Stimulated activated naive B cell treated with anti-CD40 and anti-IgM and Interleukin-4, amounts not matched to agents 10 μg/mL and 1 μg/mL and 100 μg/mL, for 72 hours (primary cell): Measurements from ENCODE around the gene ZCCHC14.

ENCODE experiments used
- ATAC-seq, 2 donors: fragments of 150-1000 bp; cut with Tn5 transposase; replicated peaks; 2 replicates each; pipeline ENCODE4 v1.10.0; 2021; ENCODE audit warnings: moderate library complexity in 1 of 2
- DNase-seq: peaks from one replicate; pipeline ENCODE4 v3.0.0; 2021
- H3K27ac Mint-ChIP-seq: one replicate; pipeline ENCODE4 v1.8.0; 2022; ENCODE audit warnings: mild to moderate bottlenecking, mixed read lengths
- H3K27me3 Mint-ChIP-seq, 2 donors: one replicate each; pipeline ENCODE4 v1.8.0; 2022; ENCODE audit warnings: mixed read lengths in 2 of 2
- H3K36me3 Mint-ChIP-seq, 2 donors: one replicate each; pipeline ENCODE4 v1.8.0; 2022; ENCODE audit warnings: mixed read lengths in 2 of 2, mild to moderate bottlenecking in 1 of 2
- H3K4me1 Mint-ChIP-seq, 2 donors: one replicate each; pipeline ENCODE4 v1.8.0; 2022; ENCODE audit warnings: mixed read lengths in 2 of 2, mild to moderate bottlenecking in 1 of 2
- H3K4me3 Mint-ChIP-seq, 2 donors: one replicate each; pipeline ENCODE4 v1.8.0; 2022; ENCODE audit warnings: mild to moderate bottlenecking in 2 of 2, mixed read lengths in 2 of 2, moderate library complexity in 1 of 2
- H3K9me3 Mint-ChIP-seq, 2 donors: one replicate each; pipeline ENCODE4 v1.8.0; 2022; ENCODE audit warnings: mixed read lengths in 2 of 2, mild to moderate bottlenecking in 1 of 2

Gene ZCCHC14

GRCh38 chr16:87457709-87458423, 35.0 kb downstream of the ZCCHC14 start:
- Mint-ChIP-seq H3K27ac (peak overlapping the region; percentile 6), H3K27me3 (no peaks in the 10 kb centered on the region), H3K4me1 (peaks cover 6 to 18% of the 10 kb centered on the region in 2 donors), H3K9me3 (no peaks in the 10 kb centered on the region), H3K4me3 (no peak overlapping the region), H3K36me3 (peaks cover 0 to 5% of the 10 kb centered on the region in 2 donors)
- ATAC-seq (peak; percentile 83 to 90), DNase-seq (peak; percentile 28)

GRCh38 chr16:87457061-87457611, 35.7 kb downstream of the ZCCHC14 start:
- Mint-ChIP-seq H3K4me3 (no peak overlapping the region), H3K27me3 (no peaks in the 10 kb centered on the region), H3K27ac (peak overlapping the region; percentile 51), H3K36me3 (peaks cover 0 to 5% of the 10 kb centered on the region in 2 donors), H3K9me3 (no peaks in the 10 kb centered on the region), H3K4me1 (peaks cover 6 to 25% of the 10 kb centered on the region in 2 donors)
- ATAC-seq, result peak; percentile 53 to 61
- DNase-seq, result no peak

GRCh38 chr16:87454391-87454790, 38.4 kb downstream of the ZCCHC14 start:
- Mint-ChIP-seq H3K9me3 (no peaks in the 10 kb centered on the region), H3K36me3 (peaks cover 0 to 5% of the 10 kb centered on the region in 2 donors), H3K4me1 (peaks cover 2 to 26% of the 10 kb centered on the region in 2 donors), H3K27ac (no peak overlapping the region), H3K4me3 (no peak overlapping the region), H3K27me3 (no peaks in the 10 kb centered on the region)
- ATAC-seq (no peak), DNase-seq (no peak)

GRCh38 chr16:87453326-87453725, 39.5 kb downstream of the ZCCHC14 start:
- DNase-seq (no peak), ATAC-seq (no peak)
- no peak overlapping the region for H3K27ac Mint-ChIP-seq
- peaks cover 2 to 23% of the 10 kb centered on the region in 2 donors for H3K4me1 Mint-ChIP-seq
- no peaks in the 10 kb centered on the region for H3K27me3 Mint-ChIP-seq
- H3K4me3 Mint-ChIP-seq, result no peak overlapping the region
- peaks cover 0 to 2% of the 10 kb centered on the region in 2 donors for H3K36me3 Mint-ChIP-seq
- no peaks in the 10 kb centered on the region for H3K9me3 Mint-ChIP-seq

- ATAC-seq, result no peak
- peaks cover 0 to 2% of the 10 kb centered on the region in 2 donors for H3K36me3 Mint-ChIP-seq
- no peak overlapping the region for H3K27ac Mint-ChIP-seq
- H3K4me1 Mint-ChIP-seq, result peaks cover 0 to 11% of the 10 kb centered on the region in 2 donors
- DNase-seq, result no peak
- H3K9me3 Mint-ChIP-seq, result no peaks in the 10 kb centered on the region
- H3K4me3 Mint-ChIP-seq, result no peak overlapping the region
- no peaks in the 10 kb centered on the region for H3K27me3 Mint-ChIP-seq
Observed at GRCh38 chr16:87451563-87452210, 41.1 kb downstream of the ZCCHC14 start.

GRCh38 chr16:87448866-87449265, 44.0 kb downstream of the ZCCHC14 start:
- DNase-seq, result no peak
- H3K9me3 Mint-ChIP-seq, result peaks cover 0 to 2% of the 10 kb centered on the region in 2 donors
- peaks cover 2 to 6% of the 10 kb centered on the region in 2 donors for H3K36me3 Mint-ChIP-seq
- no peaks in the 10 kb centered on the region for H3K27me3 Mint-ChIP-seq
- no peak overlapping the region for H3K4me3 Mint-ChIP-seq
- H3K4me1 Mint-ChIP-seq, result peaks cover 0 to 11% of the 10 kb centered on the region in 2 donors
- H3K27ac Mint-ChIP-seq, result no peak overlapping the region
- no peak for ATAC-seq

- DNase-seq, result no peak
- no peaks in the 10 kb centered on the region for H3K27me3 Mint-ChIP-seq
- H3K36me3 Mint-ChIP-seq, result peaks cover 2 to 6% of the 10 kb centered on the region in 2 donors
- H3K4me3 Mint-ChIP-seq, result no peak overlapping the region
- H3K27ac Mint-ChIP-seq, result no peak overlapping the region
- no peak for ATAC-seq
- H3K9me3 Mint-ChIP-seq, result peaks cover 0 to 2% of the 10 kb centered on the region in 2 donors
- H3K4me1 Mint-ChIP-seq, result peaks cover 0 to 3% of the 10 kb centered on the region in 2 donors
Observed at GRCh38 chr16:87447323-87447722, 45.5 kb downstream of the ZCCHC14 start.

GRCh38 chr16:87446479-87446878, 46.3 kb downstream of the ZCCHC14 start:
- no peak overlapping the region for H3K4me3 Mint-ChIP-seq
- ATAC-seq (no peak), DNase-seq (no peak)
- peaks cover 0 to 2% of the 10 kb centered on the region in 2 donors for H3K9me3 Mint-ChIP-seq
- peaks cover 1 to 6% of the 10 kb centered on the region in 2 donors for H3K36me3 Mint-ChIP-seq
- no peaks in the 10 kb centered on the region for H3K27me3 Mint-ChIP-seq
- H3K4me1 Mint-ChIP-seq, result no peaks in the 10 kb centered on the region
- H3K27ac Mint-ChIP-seq, result no peak overlapping the region

- DNase-seq (no peak), ATAC-seq (no peak)
- Mint-ChIP-seq H3K4me3 (no peak overlapping the region), H3K36me3 (peaks cover 0 to 6% of the 10 kb centered on the region in 2 donors), H3K27me3 (no peaks in the 10 kb centered on the region), H3K9me3 (peaks cover 0 to 2% of the 10 kb centered on the region in 2 donors), H3K27ac (no peak overlapping the region), H3K4me1 (no peaks in the 10 kb centered on the region)
Observed at GRCh38 chr16:87445486-87445885, 47.3 kb downstream of the ZCCHC14 start.

GRCh38 chr16:87443964-87444363, 48.9 kb downstream of the ZCCHC14 start:
- DNase-seq (no peak), ATAC-seq (no peak)
- Mint-ChIP-seq H3K27me3 (no peaks in the 10 kb centered on the region), H3K27ac (no peak overlapping the region), H3K4me1 (no peaks in the 10 kb centered on the region), H3K9me3 (peaks cover 0 to 2% of the 10 kb centered on the region in 2 donors), H3K36me3 (peaks cover 0 to 6% of the 10 kb centered on the region in 2 donors), H3K4me3 (no peak overlapping the region)

GRCh38 chr16:87443016-87443415, 49.8 kb downstream of the ZCCHC14 start:
- no peak overlapping the region for H3K27ac Mint-ChIP-seq
- H3K4me3 Mint-ChIP-seq, result no peak overlapping the region
- DNase-seq (no peak), ATAC-seq (no peak)
- no peaks in the 10 kb centered on the region for H3K4me1 Mint-ChIP-seq
- H3K9me3 Mint-ChIP-seq, result peaks cover 0 to 2% of the 10 kb centered on the region in 2 donors
- H3K36me3 Mint-ChIP-seq, result peaks cover 0 to 6% of the 10 kb centered on the region in 2 donors
- H3K27me3 Mint-ChIP-seq, result no peaks in the 10 kb centered on the region

GRCh38 chr16:87442581-87442966, 50.2 kb downstream of the ZCCHC14 start:
- peaks cover 0 to 6% of the 10 kb centered on the region in 2 donors for H3K36me3 Mint-ChIP-seq
- DNase-seq (no peak), ATAC-seq (no peak)
- H3K4me1 Mint-ChIP-seq, result no peaks in the 10 kb centered on the region
- no peak overlapping the region for H3K4me3 Mint-ChIP-seq
- no peaks in the 10 kb centered on the region for H3K27me3 Mint-ChIP-seq
- peaks cover 0 to 2% of the 10 kb centered on the region in 2 donors for H3K9me3 Mint-ChIP-seq
- H3K27ac Mint-ChIP-seq, result no peak overlapping the region

GRCh38 chr16:87441886-87442580, 50.8 kb downstream of the ZCCHC14 start:
- H3K4me3 Mint-ChIP-seq, result no peak overlapping the region
- H3K27me3 Mint-ChIP-seq, result no peaks in the 10 kb centered on the region
- DNase-seq (no peak), ATAC-seq (no peak)
- peaks cover 0 to 6% of the 10 kb centered on the region in 2 donors for H3K36me3 Mint-ChIP-seq
- H3K27ac Mint-ChIP-seq, result no peak overlapping the region
- H3K4me1 Mint-ChIP-seq, result no peaks in the 10 kb centered on the region
- H3K9me3 Mint-ChIP-seq, result peaks cover 0 to 2% of the 10 kb centered on the region in 2 donors

GRCh38 chr16:87439926-87440325, 52.9 kb downstream of the ZCCHC14 start:
- Mint-ChIP-seq H3K4me3 (no peak overlapping the region), H3K9me3 (peaks cover 0 to 2% of the 10 kb centered on the region in 2 donors), H3K27ac (no peak overlapping the region), H3K27me3 (peaks cover 0 to 6% of the 10 kb centered on the region in 2 donors), H3K4me1 (peaks cover 2 to 7% of the 10 kb centered on the region in 2 donors), H3K36me3 (peaks cover 0 to 4% of the 10 kb centered on the region in 2 donors)
- DNase-seq (no peak), ATAC-seq (no peak)
